KMS-11 (cell line): ENCODE data around the gene KCNA10.

Experiments
- H2AFZ ChIP-seq: fragments of 200-600 bp; sonication (generic); 2 replicates; pipeline ENCODE4 v1.6.1; 2016; ENCODE audit warnings: antibody characterized with exemption, mixed run types, low read depth
- H3K27ac ChIP-seq: fragments of 200-600 bp; sonication (generic); 2 replicates; pipeline ENCODE4 v1.6.1; 2016; ENCODE audit warnings: mild to moderate bottlenecking, mixed run types
- H3K27me3 ChIP-seq: fragments of 200-600 bp; sonication (generic); 2 replicates; pipeline ENCODE4 v1.6.1; 2017; ENCODE audit warnings: mild to moderate bottlenecking, low read depth, mixed run types, moderate library complexity; ENCODE audit not compliant: insufficient read depth
- H3K36me3 ChIP-seq: fragments of 200-600 bp; sonication (generic); 2 replicates; pipeline ENCODE4 v1.6.1; 2017; ENCODE audit warnings: mild to moderate bottlenecking, mixed run types; ENCODE audit not compliant: insufficient read depth
- H3K4me1 ChIP-seq: fragments of 200-600 bp; sonication (generic); 2 replicates; pipeline ENCODE4 v1.6.1; 2016; ENCODE audit warnings: mild to moderate bottlenecking, low read depth, mixed run types; ENCODE audit not compliant: poor library complexity, severe bottlenecking
- H3K4me2 ChIP-seq: fragments of 200-600 bp; sonication (generic); 2 replicates; pipeline ENCODE4 v1.7.0; 2016; ENCODE audit warnings: mild to moderate bottlenecking, mixed run types
- H3K4me3 ChIP-seq: fragments of 200-600 bp; sonication (generic); IDR thresholded peaks from 2 replicates; pipeline ENCODE4 v1.6.1; 2017; ENCODE audit warnings: low read depth, low read length, mixed read lengths; ENCODE audit not compliant: insufficient read depth
- H3K79me2 ChIP-seq: fragments of 200-600 bp; sonication (generic); 2 replicates; pipeline ENCODE4 v1.6.1; 2016; ENCODE audit warnings: low read depth, mixed run types; ENCODE audit not compliant: insufficient read depth
- H3K9ac ChIP-seq: fragments of 200-600 bp; sonication (generic); 2 replicates; pipeline ENCODE4 v1.6.1; 2016; ENCODE audit warnings: mild to moderate bottlenecking, mixed run types
- H4K20me1 ChIP-seq: fragments of 200-600 bp; sonication (generic); 2 replicates; pipeline ENCODE4 v1.6.1; 2016; ENCODE audit warnings: mild to moderate bottlenecking, mixed run types; ENCODE audit not compliant: insufficient read depth
- TF ChIP-seq, protein P1 (sequence below): fragments of 200-600 bp; sonication (generic); conservative IDR thresholded peaks from 2 replicates; pipeline ENCODE4 v1.6.1; 2017; ENCODE audit warnings: low read depth, mild to moderate bottlenecking, antibody characterized with exemption, low read length, moderate library complexity, mixed read lengths

Gene KCNA10

DNA sequence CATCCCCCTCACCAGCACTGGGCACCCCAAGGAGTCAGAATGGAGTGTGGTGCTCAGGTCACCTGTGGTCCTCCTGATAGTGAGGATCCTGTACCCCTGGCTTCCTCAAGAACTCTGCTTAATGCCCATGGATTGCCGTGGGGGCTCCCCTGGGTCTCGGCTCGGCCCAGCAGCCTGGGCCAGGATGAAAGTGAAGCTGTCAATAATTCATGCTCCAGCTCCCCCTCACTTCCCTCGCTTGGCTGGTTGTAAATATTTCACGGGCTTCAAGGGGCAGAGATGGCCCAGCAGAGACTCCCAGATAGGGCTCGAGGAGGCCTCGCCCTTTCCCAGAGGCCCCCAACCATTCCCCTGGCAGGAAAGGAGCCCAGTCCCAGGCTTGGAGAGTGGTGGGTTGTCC, 42.6 kb upstream of the KCNA10 start:
- TF ChIP-seq, protein P1, sequence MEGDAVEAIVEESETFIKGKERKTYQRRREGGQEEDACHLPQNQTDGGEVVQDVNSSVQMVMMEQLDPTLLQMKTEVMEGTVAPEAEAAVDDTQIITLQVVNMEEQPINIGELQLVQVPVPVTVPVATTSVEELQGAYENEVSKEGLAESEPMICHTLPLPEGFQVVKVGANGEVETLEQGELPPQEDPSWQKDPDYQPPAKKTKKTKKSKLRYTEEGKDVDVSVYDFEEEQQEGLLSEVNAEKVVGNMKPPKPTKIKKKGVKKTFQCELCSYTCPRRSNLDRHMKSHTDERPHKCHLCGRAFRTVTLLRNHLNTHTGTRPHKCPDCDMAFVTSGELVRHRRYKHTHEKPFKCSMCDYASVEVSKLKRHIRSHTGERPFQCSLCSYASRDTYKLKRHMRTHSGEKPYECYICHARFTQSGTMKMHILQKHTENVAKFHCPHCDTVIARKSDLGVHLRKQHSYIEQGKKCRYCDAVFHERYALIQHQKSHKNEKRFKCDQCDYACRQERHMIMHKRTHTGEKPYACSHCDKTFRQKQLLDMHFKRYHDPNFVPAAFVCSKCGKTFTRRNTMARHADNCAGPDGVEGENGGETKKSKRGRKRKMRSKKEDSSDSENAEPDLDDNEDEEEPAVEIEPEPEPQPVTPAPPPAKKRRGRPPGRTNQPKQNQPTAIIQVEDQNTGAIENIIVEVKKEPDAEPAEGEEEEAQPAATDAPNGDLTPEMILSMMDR: no peak
- Histone ChIP-seq H3K36me3 (no peaks in the 10 kb centered on the region), H3K4me2 (no peak overlapping the region)

DNA sequence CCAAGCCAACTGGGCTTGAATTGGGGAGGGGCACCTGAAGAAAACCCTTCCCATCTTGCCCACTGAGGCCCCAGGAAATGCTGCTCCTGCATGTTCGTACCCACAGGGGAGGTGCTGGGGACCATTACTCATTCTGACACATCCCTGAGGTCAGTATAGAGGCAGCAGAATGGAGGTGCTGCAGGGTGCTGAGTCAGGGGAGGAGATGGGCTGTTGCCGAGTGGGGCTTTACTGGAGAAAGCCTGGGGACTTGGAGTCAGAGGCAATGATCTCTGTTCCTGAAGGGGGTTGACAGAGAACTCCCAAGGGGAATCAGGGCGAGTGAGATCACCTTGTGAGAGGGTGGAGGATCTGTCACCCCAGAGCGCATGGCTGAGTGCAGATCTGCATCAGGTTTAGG, 40.2 kb upstream of the KCNA10 start:
- no peak overlapping the region for H3K9ac ChIP-seq
- H4K20me1 ChIP-seq: no peaks in the 10 kb centered on the region
- no peak overlapping the region for H3K27ac ChIP-seq
- TF ChIP-seq, protein P1: no peak
- H3K79me2 ChIP-seq: no peaks in the 10 kb centered on the region
- no peak overlapping the region for H3K4me3 ChIP-seq
- no peak overlapping the region for H2AFZ ChIP-seq
- H3K4me2 ChIP-seq: no peak overlapping the region
- H3K27me3 ChIP-seq: no peaks in the 10 kb centered on the region
- no peaks in the 10 kb centered on the region for H3K36me3 ChIP-seq
- H3K4me1 ChIP-seq: no peaks in the 10 kb centered on the region

More for the DNA sequence above, 42.6 kb upstream of the KCNA10 start:
- no peak overlapping the region for H3K9ac ChIP-seq
- no peaks in the 10 kb centered on the region for H3K4me1 ChIP-seq
- no peaks in the 10 kb centered on the region for H3K27me3 ChIP-seq
- no peaks in the 10 kb centered on the region for H4K20me1 ChIP-seq
- H3K79me2 ChIP-seq: no peaks in the 10 kb centered on the region
- no peak overlapping the region for H2AFZ ChIP-seq
- H3K4me3 ChIP-seq: no peak overlapping the region
- no peak overlapping the region for H3K27ac ChIP-seq

DNA sequence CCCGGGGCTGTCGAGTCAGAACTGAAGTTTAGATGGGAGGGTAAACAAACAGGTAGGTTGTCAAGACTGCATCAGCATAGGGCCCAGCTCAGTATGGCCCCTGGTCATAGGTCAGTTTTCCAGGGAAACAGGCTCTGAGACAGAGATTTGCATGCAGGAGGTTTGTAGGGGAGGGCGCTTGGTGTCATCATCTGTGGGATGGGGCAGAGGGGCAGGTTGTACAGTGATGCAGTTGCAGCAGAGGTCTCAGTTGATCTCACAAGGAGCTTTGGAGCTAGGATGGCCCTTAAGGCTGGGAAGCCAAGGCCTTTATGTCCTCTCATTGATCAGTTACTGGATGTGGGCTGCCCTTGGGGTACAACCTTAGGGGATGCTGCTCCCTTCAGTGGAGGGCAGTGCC, 38.5 kb upstream of the KCNA10 start:
- Histone ChIP-seq H3K79me2 (no peaks in the 10 kb centered on the region), H3K27me3 (no peaks in the 10 kb centered on the region; the same call in 1 of the 2 replicates), H3K36me3 (no peaks in the 10 kb centered on the region), H3K9ac (no peak overlapping the region), H4K20me1 (no peaks in the 10 kb centered on the region), H3K27ac (no peak overlapping the region), H3K4me2 (no peak overlapping the region), H3K4me3 (no peak overlapping the region), H3K4me1 (no peaks in the 10 kb centered on the region), H2AFZ (no peak overlapping the region)
- TF ChIP-seq, protein P1: no peak

DNA sequence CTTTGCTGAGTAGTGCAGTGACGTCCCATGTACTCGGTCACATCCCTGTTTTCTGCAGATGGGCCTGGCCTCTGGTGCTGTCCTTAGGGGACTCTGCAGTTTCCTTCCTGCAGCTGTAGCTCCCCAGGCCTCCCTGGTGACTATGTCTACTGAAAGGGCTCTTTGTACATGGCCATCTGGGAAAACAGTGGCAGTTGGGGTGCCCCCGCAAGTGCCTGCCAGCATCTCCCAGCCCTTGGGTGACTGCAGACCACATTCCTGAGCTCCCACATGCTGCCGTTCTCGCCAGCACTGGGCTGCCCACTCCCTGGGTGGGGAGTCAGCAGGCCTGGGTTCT, 37.5 kb upstream of the KCNA10 start:
- Histone ChIP-seq H3K27me3 (no peaks in the 10 kb centered on the region; the same call in 1 of the 2 replicates), H3K4me1 (no peaks in the 10 kb centered on the region), H3K27ac (no peak overlapping the region), H3K36me3 (no peaks in the 10 kb centered on the region), H3K4me3 (no peak overlapping the region), H3K79me2 (no peaks in the 10 kb centered on the region), H3K4me2 (no peak overlapping the region), H3K9ac (no peak overlapping the region), H2AFZ (no peak overlapping the region), H4K20me1 (no peaks in the 10 kb centered on the region)
- TF ChIP-seq, protein P1: no peak
